Spleen (tissue), 11 donors: Measurements from ENCODE around the gene NOP16. TPM values are rescaled to one million over a fixed set of nuclear protein-coding genes. Genes with fewer than 3 reads are reported as not detected.

ENCODE experiments used
- DNase-seq: peaks from one replicate; pipeline ENCODE4 v3.0.0-alpha.2; 2020
- H3K27ac ChIP-seq, 8 donors: fragments of 200-600 bp; sonication (generic) in 7 of 8; 1 replicate in 4 of 8; 2 replicates in 4 of 8; pipeline versions ENCODE4 v1.5.0 to v1.8.0; 2016 to 2021; ENCODE audit warnings: inconsistent platforms in 4 of 8, mild to moderate bottlenecking in 4 of 8, moderate library complexity in 1 of 8
- H3K27me3 ChIP-seq, 7 donors: fragments of 200-600 bp; sonication (generic) in 6 of 7; replicated peaks in 1 of 7; 1 replicate in 4 of 7; 2 replicates in 3 of 7; pipeline versions ENCODE4 v1.5.0 to v1.8.0; 2016 to 2021; ENCODE audit warnings: inconsistent platforms in 3 of 7, mild to moderate bottlenecking in 1 of 7
- H3K36me3 ChIP-seq, 6 donors: fragments of 200-600 bp; sonication (generic) in 5 of 6; 1 replicate in 4 of 6; 2 replicates in 2 of 6; pipeline versions ENCODE4 v1.5.0 to v1.8.0; 2016 to 2021; ENCODE audit warnings: inconsistent platforms in 2 of 6
- H3K4me1 ChIP-seq, 6 donors: fragments of 200-600 bp; sonication (generic) in 5 of 6; 1 replicate in 3 of 6; 2 replicates in 3 of 6; pipeline versions ENCODE4 v1.5.0 to v1.8.0; 2016 to 2021; ENCODE audit warnings: inconsistent platforms in 3 of 6
- H3K4me3 ChIP-seq, 8 donors: fragments of 200-600 bp; sonication (generic) in 7 of 8; 1 replicate in 4 of 8; 2 replicates in 4 of 8; pipeline versions ENCODE4 v1.5.0 to v1.8.0; 2016 to 2021; ENCODE audit warnings: inconsistent platforms in 4 of 8, mild to moderate bottlenecking in 4 of 8, moderate library complexity in 2 of 8
- H3K9me3 ChIP-seq, 8 donors: fragments of 200-600 bp; sonication (generic) in 7 of 8; 1 replicate in 4 of 8; 2 replicates in 4 of 8; pipeline versions ENCODE4 v1.5.0 to v1.8.0; 2016 to 2021; ENCODE audit warnings: inconsistent platforms in 4 of 8
- CTCF ChIP-seq, 11 experiments: fragments of 200-600 bp in 7 of 11; fragments of 450-650 bp in 4 of 11; sonication (generic) in 4 of 11; IDR thresholded peaks in 8 of 11; conservative IDR thresholded peaks in 3 of 11; 1 replicate in 7 of 11; 2 replicates in 4 of 11; pipeline versions ENCODE4 v1.4.0 to v1.8.0; 2016 to 2021; ENCODE audit warnings: antibody characterized with exemption in 11 of 11, inconsistent platforms in 4 of 11, mild to moderate bottlenecking in 1 of 11
- POLR2A ChIP-seq, 3 donors: fragments of 450-650 bp; IDR thresholded peaks; one replicate each; pipeline ENCODE4 v1.5.1; 2017; ENCODE audit warnings: antibody characterized with exemption in 3 of 3, mild to moderate bottlenecking in 1 of 3
- POLR2AphosphoS5 ChIP-seq, 3 donors: sonication (generic); formaldehyde crosslinking; IDR thresholded peaks; one replicate each; pipeline ENCODE4 v1.5.1; 2017; ENCODE audit warnings: antibody characterized with exemption in 3 of 3
- WGBS, 5 donors: extraction: QIAGEN DNeasy Blood & Tissue Kit in 3 of 5; methylation state at CpG; one replicate each; pipeline versions ENCODE4 v1.1.5 to v1.1.7; 2013 to 2018; 5-methylcytosine and 5-hydroxymethylcytosine counted together
- intact Hi-C: fragments of 100-400 bp; cut with DNase I; formaldehyde crosslinking; loops from one replicate; pipeline ENCODE4 v1.15.0; 2023; ENCODE audit warnings: low total_unique reads
- polyA plus RNA-seq, 3 donors: library from polyadenylated mRNA; stranded (reverse); fragments of 200-250 nt; gene quantifications; one replicate each; pipeline ENCODE4 v1.2.1, GENCODE V29; 2013
- total RNA-seq, 7 donors: library from RNA; depleted of rRNA in 3 of 7; stranded (reverse); fragments of >200 nt in 3 of 7; fragmentation: NEBNext Ultra II Directional in 4 of 7; extraction: Animal tissue kit (Norgen Biotek cat#: 25700) in 4 of 7; gene quantifications; one replicate each; pipeline versions ENCODE4 v1.1.0 to v1.2.1, GENCODE V29; 2016 to 2021
- donor health status: healthy with polysubstance abuse.
- donor health status: DM: no; HTN: no; CAD: no; lungs with moderate emphysema.
- donor health status: DM: no; HTN: no; CAD: no.
- donor health status: Bipolar disorder and iron deficiency.
- donor health status: healthy.
- donor health status: DM: no; HTN: no; CAD: no.
- donor health status: DM: yes; HTN: yes; CAD: no.

Gene NOP16
- total and polyA plus RNA-seq, 10 donors = 5.9 to 47.1 (median 15.1) TPM

DNA sequence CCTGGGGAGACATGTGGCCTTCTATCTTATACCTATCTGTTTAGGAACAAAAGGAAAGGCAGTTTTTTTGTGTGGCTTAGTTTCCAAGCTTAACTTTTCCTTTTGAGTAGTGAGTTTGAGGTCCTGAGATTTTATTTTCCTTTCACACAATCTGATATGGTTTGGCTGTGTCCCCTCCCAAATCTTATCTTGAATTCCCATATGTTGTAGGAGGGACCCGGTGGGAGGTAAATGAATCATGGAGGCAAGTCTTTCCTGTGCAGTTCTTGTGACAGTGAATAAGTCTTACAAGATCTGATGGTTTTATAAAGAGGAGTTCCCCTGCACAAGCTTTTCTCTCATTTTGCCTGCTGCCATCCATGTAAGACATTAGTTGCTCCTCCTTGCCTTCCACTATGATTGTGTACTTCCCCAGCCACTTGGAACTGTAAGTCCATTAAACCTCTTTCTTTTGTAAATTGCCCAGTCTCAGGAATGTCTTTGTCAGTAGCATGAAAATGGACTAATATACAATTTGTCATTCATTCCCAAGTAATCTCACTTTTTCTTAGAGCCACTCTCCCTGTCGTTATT is 32.7 kb upstream of the NOP16 start:
- Histone ChIP-seq H3K4me3 (no peak overlapping the region), H3K9me3 (no peaks in the 10 kb centered on the region), H3K27me3 (no peaks in the 10 kb centered on the region), H3K27ac (no peak overlapping the region), H3K36me3 (no peaks in the 10 kb centered on the region), H3K4me1 (peaks cover 6 to 14% (median 10%) of the 10 kb centered on the region in 6 donors)
- 56 to 73% (median 61%) methylated on average over 2 of the region's 2 CpGs for WGBS, 5 donors
- intact Hi-C loops = no loop called here
- TF ChIP-seq POLR2A (IDR thresholded peaks at IDR 0.05) = no peak
- no peak for TF ChIP-seq POLR2AphosphoS5 (IDR thresholded peaks at IDR 0.05)
- TF ChIP-seq CTCF (IDR thresholded peaks at IDR 0.05 in 8 of 11, conservative IDR thresholded peaks at IDR 0.05 in 3 of 11) = no peak
- no peak for DNase-seq

GRCh38 chr5:176420086-176420485 is 31.7 kb upstream of the NOP16 start:
- intact Hi-C loops = no loop called here
- Histone ChIP-seq H3K27ac (no peak overlapping the region), H3K4me3 (no peak overlapping the region), H3K4me1 (peaks cover 9 to 23% (median 20%) of the 10 kb centered on the region in 6 donors), H3K36me3 (no peaks in the 10 kb centered on the region), H3K27me3 (no peaks in the 10 kb centered on the region), H3K9me3 (no peaks in the 10 kb centered on the region)
- WGBS, 5 donors = 79 to 87% (median 82%) methylated on average over 5 of the region's 5 CpGs
- no peak for DNase-seq
- no peak for TF ChIP-seq POLR2A (IDR thresholded peaks at IDR 0.05)

DNA sequence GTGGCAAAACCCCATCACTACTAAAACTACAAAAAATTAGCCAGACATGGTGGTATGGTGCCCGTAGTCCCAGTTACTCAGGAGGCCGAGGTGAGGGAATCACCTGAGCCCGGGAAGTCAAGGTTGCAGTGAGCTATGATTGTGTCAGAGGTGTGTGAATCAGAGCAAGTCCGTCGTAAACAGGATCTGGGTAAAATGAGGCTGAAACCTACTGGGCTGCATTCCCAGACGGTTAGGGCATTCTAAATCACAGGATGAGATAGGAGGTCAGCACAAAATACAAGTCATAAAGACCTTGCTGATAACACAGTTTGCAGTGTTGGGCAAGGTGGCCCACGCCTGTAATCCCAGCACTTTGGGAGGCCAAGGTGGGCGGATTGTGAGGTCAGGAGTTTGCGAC is 29.9 kb upstream of the NOP16 start:
- H3K27ac ChIP-seq = peak overlapping the region in 1 of 8 donors; percentile 3

GRCh38 chr5:176416965-176417364 is 28.6 kb upstream of the NOP16 start:
- Histone ChIP-seq H3K27ac (peak overlapping the region; percentile 78 to 94 (median 88)), H3K9me3 (no peaks in the 10 kb centered on the region), H3K27me3 (no peaks in the 10 kb centered on the region), H3K4me3 (peak overlapping the region in 5 of 8 donors; percentile 73 to 91 (median 86)), H3K4me1 (peaks cover 14 to 54% (median 40%) of the 10 kb centered on the region in 6 donors), H3K36me3 (no peaks in the 10 kb centered on the region)
- TF ChIP-seq CTCF (IDR thresholded peaks at IDR 0.05 in 8 of 11, conservative IDR thresholded peaks at IDR 0.05 in 3 of 11) (no peak), POLR2AphosphoS5 (IDR thresholded peaks at IDR 0.05) (no peak), POLR2A (IDR thresholded peaks at IDR 0.05) (no peak)
- intact Hi-C loops = loop anchor here (2.0 kb wide), 1 partner anchor 30 kb away; no protein-coding TSS in a partner anchor
- WGBS, 5 donors = 83 to 87% (median 85%) methylated on average over 11 of the region's 11 CpGs
- DNase-seq = no peak

More for the DNA sequence above, 29.9 kb upstream of the NOP16 start:
- peaks cover 14 to 42% (median 37%) of the 10 kb centered on the region in 6 donors for H3K4me1 ChIP-seq
- intact Hi-C loops = no loop called here
- H3K9me3 ChIP-seq = no peaks in the 10 kb centered on the region
- H3K36me3 ChIP-seq = no peaks in the 10 kb centered on the region
- no peaks in the 10 kb centered on the region for H3K27me3 ChIP-seq
- no peak overlapping the region for H3K4me3 ChIP-seq
- WGBS, 5 donors = 78 to 92% (median 82%) methylated on average over 9 of the region's 9 CpGs
- no peak for DNase-seq
- TF ChIP-seq CTCF (IDR thresholded peaks at IDR 0.05 in 8 of 11, conservative IDR thresholded peaks at IDR 0.05 in 3 of 11) (no peak), POLR2AphosphoS5 (IDR thresholded peaks at IDR 0.05) (no peak)
